ENCODE results near the gene ZNF83.

- TF ChIP-seq ZFP3 (CRISPR knock-in tag; IDR thresholded peaks at IDR 0.05): no peak
- TF ChIP-seq ZFP30 (CRISPR knock-in tag; IDR thresholded peaks at IDR 0.05): no peak
- TF ChIP-seq ZNF70 (CRISPR knock-in tag; IDR thresholded peaks at IDR 0.05): no peak
- TF ChIP-seq OSR1 (CRISPR knock-in tag; IDR thresholded peaks at IDR 0.05): no peak
These were observed 20.4 kb upstream of the ZNF83 start for GRCh38 chr19:52658595-52658994.
